LNCAP (cell line): ENCODE data around the gene MRTFA.

Experiments
- CTCF ChIP-seq: fragments of 450-650 bp; IDR thresholded peaks from 2 replicates; pipeline ENCODE4 v1.5.1; 2017; ENCODE audit warnings: mild to moderate bottlenecking

The MRTFA gene

GRCh38 chr22:40434106-40434505 lies 202.4 kb downstream of the MRTFA start:
- TF ChIP-seq CTCF: no peak

GRCh38 chr22:40433416-40434090 lies 203.0 kb downstream of the MRTFA start:
- TF ChIP-seq CTCF: no peak

- no peak for TF ChIP-seq CTCF
Measured at GRCh38 chr22:40432625-40433024, 203.9 kb downstream of the MRTFA start.

- no peak for TF ChIP-seq CTCF
Measured at GRCh38 chr22:40432157-40432556, 204.4 kb downstream of the MRTFA start.

- no peak for TF ChIP-seq CTCF
Measured at GRCh38 chr22:40430991-40431390, 205.5 kb downstream of the MRTFA start.

GRCh38 chr22:40429481-40429880 lies 207.0 kb downstream of the MRTFA start:
- TF ChIP-seq CTCF: no peak

- TF ChIP-seq CTCF: no peak
Measured at GRCh38 chr22:40428796-40429195, 207.7 kb downstream of the MRTFA start.
